NCI-H524 (cell line): ENCODE results near the gene TCF7.
A peak's percentile ranks its signal among the peaks of the same experiment; 100 is the strongest.

Source experiments
- DNase-seq, 2 experiments: peaks; one replicate each; lab custom pipeline; 2025; lab: John Stamatoyannopoulos, UW

TCF7 gene

GRCh38 chr5:134090522-134090921 lies 24.0 kb upstream of the TCF7 start:
- DNase-seq = no peak

- DNase-seq = no peak
Measured at GRCh38 chr5:134091626-134092121, 22.8 kb upstream of the TCF7 start.

- peak in 1 of 2 experiments; percentile 27 for DNase-seq
Measured at GRCh38 chr5:134092875-134093274, 21.6 kb upstream of the TCF7 start.

- DNase-seq = no peak
Measured at GRCh38 chr5:134093351-134093750, 21.1 kb upstream of the TCF7 start.

- DNase-seq = no peak
Measured at GRCh38 chr5:134095293-134095692, 19.2 kb upstream of the TCF7 start.

GRCh38 chr5:134095887-134096589 lies 18.4 kb upstream of the TCF7 start:
- no peak for DNase-seq

- DNase-seq = no peak
Measured at GRCh38 chr5:134097211-134097749, 17.2 kb upstream of the TCF7 start.

GRCh38 chr5:134098690-134099089 lies 15.8 kb upstream of the TCF7 start:
- DNase-seq = no peak

GRCh38 chr5:134099288-134099872 lies 15.1 kb upstream of the TCF7 start:
- no peak for DNase-seq

GRCh38 chr5:134099939-134100282 lies 14.6 kb upstream of the TCF7 start:
- no peak for DNase-seq

- DNase-seq = no peak
Measured at GRCh38 chr5:134100283-134101091, 14.0 kb upstream of the TCF7 start.

- peak in 1 of 2 experiments; percentile 37 for DNase-seq
Measured at GRCh38 chr5:134101686-134102439, 12.6 kb upstream of the TCF7 start.

- DNase-seq = no peak
Measured at GRCh38 chr5:134103397-134103796, 11.1 kb upstream of the TCF7 start.

- no peak for DNase-seq
Measured at GRCh38 chr5:134103998-134104654, 10.4 kb upstream of the TCF7 start.

- no peak for DNase-seq
Measured at GRCh38 chr5:134106991-134107701, 7.3 kb upstream of the TCF7 start.

- no peak for DNase-seq
Measured at GRCh38 chr5:134107779-134108178, 6.7 kb upstream of the TCF7 start.

- peak in 1 of 2 experiments; percentile 38 for DNase-seq
Measured at GRCh38 chr5:134110382-134110781, 4.1 kb upstream of the TCF7 start.

GRCh38 chr5:134111741-134112647 lies 2.5 kb upstream of the TCF7 start:
- no peak for DNase-seq

GRCh38 chr5:134112726-134113362 lies 1.6 kb upstream of the TCF7 start:
- DNase-seq = no peak
